Amygdala (tissue), 56 donors: ENCODE measurements around the gene ATP6V1F.

Experiments used
- DNase-seq, 56 donors: peaks; one replicate each; lab custom pipeline; 2025; lab: John Stamatoyannopoulos, UW

Gene ATP6V1F

DNA sequence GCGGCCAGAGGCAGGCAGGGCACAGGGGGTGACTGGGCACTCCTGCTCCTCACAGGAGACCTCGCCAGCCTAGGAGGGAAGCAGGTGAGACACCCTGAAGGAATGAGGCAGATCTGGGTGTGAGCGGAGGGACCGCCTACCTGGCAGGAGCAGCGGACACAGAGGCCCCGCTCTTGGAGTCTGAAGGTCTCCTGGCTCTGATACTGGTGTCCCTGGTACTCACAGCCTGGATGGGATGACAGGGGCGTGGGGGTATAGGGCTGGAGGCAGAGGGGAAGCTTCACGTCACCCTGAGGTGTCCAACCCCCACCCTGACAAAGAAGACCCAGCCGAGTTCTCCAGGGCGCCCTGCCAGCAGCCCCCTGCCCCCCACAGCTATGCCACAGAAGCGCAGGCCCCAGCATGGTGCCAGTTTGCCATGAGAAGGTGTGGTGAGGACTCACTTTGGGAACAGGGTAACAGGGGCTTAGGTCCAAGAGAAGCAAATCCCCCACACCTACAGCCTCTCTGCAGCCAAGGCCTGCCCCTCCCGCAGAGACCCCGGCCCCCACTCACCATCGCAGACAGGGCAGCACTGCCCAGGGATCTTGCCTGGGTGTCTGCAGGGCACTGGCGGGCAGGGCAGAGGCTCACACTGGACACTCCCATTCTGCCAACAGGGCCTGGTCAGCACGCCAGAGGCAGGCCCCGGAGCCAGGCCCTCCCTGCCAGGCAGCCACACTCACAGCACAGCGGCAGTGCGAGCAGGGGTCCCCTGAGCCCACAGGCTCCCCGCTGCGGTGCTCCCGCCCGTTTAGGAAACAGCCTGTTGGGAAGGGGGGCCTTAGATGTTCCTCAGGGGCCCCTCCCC, 30.8 kb downstream of the ATP6V1F start:
- DNase-seq: no peak

DNA sequence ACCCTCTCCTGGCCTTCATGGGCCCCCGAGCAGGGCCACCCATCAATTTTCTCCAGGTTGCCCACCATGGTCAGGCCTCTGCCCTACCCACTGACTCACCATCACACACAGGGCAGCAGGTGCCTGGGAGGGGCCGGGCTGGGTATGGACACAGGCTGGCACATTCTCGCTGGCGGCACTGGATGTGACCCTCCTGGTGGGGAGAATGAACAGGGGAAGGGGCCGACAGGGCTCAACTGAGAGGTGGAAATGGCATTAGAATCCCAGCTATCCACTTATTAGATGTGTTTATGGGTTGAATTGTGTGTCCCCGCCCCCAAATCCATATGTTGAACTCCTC, 31.4 kb downstream of the ATP6V1F start:
- no peak for DNase-seq

DNA sequence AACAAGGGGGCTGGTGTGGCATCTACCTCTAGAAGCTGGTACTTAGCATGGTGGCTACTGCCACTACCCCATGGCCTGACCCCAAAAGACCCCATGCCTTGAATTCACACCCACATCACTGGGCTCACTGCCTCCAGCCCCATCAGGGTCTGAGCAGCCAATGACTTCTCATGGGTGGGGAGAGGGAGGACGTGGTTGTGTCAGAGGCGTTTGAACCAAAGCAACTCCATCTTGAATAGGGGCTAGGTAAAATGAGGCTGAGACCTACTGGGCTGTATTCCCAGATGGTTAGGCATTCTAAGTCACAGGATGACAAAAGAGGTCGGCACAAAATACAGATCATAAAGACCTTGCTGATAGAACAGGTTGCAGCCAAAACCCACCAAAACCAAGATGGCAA, 32.7 kb downstream of the ATP6V1F start:
- DNase-seq: no peak

DNA sequence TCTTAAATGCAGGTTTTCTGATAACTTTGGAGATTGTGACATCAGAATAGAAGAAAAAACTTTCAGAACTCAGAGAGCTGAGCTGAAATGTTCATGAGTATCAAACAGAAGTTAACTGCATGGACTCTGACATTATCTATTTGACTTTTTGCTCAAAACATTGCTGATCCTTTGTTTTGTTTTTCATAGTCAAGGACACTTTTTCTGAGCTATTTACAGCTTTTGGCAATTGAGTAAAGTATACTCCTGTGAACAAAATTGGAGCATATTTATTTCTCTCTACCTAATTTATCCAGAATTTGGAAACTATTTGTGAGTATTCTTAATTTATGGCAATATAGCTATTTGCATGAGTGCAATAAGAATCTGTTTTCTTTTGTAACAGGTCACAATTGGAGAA, 36.7 kb downstream of the ATP6V1F start:
- no peak for DNase-seq

DNA sequence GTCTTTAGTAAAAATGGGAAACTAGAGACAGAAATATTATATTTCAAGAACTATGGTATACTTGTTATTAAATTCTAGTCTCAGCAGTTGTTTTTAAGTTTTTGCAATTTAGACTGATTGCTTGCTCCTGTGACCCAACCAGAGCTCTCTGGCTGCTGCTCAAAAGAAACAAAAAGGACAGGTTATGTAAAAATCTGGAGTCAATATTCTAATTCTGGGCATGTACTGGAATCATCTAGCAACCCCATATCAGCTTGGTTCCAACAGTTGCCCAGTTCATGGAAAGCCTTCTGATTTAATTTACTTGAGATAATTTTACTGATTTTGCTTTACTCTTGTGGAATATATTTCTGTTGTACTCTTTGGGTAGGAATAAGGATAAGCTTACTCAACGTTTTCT, 37.6 kb downstream of the ATP6V1F start:
- DNase-seq: no peak

DNA sequence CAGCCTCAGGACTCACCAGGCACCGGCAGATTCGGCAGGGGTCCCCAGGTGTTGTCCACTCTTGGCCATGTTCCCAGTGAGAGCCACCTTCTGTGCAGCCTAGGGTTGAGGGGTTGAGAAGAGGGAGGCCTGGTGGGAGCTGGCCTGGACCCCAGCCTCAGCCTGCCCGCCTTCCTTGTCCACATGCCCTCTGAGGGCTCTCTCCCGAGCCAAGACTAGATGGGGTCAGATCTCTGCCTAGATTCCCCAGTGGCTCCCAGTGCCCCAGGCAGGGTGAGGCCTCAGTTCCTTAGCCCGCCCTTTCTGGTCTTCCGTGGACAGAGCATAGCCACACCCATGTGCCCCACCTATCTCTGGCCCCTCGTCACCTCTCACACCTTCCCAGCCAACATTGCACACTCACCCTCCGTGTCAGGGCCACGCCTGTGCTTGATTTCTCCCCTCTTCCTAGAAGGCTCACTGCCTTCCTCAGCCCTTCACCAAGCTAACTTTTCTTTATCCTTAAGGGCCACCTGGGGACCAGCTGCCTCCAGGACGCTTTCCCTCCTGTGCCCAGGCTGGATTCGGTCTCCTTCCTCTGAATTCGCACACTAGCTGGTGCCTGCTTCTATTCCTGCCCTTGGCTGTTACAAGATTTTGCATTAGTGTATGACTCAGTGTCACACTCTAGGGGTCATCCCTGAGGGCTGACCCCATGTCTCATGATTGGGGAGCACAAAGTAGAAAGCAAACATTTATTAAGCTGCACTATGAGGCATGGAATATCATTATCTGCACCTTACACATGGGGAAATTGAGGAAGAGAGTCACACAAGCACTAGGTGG, 40.3 kb downstream of the ATP6V1F start:
- DNase-seq: no peak

DNA sequence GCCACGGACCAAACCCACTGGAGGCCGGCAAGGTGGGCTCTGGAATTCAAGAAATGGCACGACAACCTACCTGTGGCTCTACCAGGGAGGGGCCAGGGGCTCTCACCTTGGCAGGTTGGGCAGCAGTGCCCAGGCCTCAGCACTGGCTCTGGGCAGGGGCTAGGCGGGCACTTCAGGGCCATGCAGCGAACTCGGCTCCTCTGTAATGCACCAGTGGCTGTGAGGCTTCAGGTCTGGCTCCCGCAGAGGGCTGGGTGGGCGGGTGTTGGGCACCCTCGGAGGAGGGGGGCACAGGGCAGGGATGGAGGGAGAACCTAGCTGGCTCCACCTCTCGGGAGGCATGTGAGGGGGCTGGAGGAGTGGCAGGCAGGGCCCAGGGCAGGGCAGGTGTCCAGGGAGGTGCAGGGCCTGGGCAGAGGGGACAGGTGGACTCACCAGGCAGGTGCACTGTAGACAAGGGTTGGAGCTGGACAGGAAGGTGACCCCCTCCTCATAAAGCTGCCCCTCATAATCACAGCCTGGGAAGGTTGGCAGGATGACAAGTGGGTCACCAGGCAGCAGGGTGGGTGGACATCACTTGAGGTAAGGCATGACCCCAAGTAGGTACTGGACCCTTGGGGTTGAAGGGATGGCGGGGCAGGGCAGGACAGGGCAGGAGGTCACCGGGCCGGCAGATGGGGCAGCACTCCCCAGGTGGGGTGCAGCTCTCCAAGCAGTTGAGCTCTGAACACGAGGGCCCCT, 41.1 kb downstream of the ATP6V1F start:
- no peak for DNase-seq

DNA sequence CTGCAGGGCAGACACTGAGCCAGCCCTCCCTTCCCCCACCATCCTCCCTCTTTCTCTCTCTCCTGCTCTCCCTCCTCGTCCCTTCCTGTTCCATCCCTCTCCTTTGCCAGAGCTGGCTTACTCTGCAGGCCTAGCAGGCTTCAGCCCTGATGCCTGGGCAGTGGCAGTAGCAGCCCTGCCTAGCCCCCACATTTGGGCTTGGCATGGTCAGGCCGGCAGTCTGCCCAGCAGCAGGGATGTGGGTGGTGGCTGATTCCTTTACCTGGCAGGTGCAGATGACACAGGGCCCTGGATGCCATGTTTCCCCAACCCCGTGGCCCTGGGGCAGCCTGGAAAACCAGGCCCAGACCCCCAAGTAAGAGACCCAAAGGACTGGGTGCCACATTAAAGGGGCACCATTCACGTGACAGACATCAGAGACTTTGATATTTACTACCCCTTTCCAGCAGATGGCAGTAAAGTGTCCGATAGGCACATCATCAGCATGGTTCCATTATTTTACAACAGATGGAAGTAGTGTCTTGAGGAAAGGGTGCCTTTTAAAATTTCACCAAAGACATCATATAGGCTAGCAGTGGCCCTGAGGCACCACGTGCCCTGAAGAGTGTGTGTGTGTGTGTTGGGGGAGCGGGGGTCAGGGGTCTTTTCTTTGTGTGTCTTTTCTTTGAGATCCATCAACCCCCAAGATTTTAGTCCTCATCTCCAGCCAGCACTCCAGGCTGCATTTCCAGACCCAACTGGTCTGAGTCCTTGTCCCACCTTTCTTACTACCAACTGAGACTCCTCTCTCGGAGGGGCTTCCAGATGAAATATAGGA, 41.9 kb downstream of the ATP6V1F start:
- DNase-seq: no peak

DNA sequence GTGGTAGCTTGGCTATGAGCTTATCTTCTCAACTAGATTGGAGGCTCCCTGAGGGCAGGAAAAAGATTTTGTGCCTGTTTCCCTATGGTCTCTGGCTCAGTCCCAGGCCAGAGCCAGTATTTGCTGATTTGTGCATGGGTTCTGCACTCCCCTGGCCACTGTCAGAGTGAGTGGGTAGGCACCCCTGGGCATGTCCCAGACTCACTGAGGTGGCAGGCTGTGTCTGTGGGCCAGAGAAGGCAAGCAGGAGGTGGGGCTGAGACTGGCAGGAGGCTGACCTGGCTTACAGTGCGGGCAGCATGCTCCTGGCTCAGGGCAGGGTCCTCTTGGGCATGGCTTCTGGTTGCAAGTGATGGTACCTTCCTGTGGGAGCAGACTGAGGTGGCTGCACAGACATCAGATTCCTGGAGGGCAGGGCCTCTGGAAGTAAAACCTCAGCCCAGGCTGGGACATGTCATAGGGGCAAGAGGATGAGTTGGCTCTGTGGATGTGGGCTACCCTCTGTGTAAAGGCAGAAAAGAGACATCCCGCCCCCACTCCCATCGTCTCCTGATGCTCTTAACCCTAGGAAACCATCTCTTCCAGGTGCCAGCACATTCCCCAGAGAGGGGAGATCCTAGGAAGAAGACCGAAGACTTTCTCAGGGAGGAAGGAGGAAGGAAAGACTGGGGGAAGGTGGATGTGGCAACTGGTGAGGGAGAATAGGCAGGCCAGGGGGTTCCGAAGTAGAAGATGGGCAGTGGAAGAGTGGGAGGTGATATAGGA, 43.5 kb downstream of the ATP6V1F start:
- DNase-seq: no peak

DNA sequence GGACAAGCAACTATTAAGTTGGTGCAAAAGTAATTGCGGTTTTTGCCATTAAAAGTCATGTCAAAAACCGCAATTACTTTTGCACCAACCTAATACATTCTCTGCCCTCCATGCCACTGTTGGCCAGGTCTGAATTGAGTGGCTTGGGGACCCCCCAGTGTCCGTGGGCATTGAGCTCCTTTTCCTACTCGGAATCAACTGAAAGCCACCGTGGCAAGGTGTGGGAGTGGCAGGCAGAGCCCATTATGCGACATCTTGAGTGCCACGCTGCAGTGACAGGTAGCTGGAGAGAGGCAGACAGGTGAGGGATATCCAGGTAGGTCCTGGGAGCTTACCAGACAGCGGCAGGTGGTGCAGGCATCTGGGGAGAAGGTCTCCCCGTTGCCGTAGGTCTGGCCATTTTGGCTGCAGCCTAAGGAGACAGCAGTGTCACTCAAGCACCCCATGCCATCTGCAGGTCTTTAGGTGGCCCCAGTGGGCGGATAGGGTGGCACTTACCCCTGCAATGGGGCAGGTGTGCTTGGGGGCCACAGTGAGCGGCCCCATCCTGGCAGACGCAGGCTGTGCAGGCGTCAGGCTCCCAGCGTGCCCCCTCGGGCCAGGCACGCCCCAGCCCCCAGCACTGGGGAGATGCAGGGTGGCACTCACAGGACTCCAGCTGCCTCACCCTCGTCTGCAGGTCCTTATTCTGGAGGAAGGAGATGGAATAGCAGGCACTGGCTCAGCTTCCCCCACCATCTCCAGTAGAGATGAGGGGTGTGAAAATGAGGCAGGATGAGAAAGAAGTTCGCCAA, 44.3 kb downstream of the ATP6V1F start:
- no peak for DNase-seq

DNA sequence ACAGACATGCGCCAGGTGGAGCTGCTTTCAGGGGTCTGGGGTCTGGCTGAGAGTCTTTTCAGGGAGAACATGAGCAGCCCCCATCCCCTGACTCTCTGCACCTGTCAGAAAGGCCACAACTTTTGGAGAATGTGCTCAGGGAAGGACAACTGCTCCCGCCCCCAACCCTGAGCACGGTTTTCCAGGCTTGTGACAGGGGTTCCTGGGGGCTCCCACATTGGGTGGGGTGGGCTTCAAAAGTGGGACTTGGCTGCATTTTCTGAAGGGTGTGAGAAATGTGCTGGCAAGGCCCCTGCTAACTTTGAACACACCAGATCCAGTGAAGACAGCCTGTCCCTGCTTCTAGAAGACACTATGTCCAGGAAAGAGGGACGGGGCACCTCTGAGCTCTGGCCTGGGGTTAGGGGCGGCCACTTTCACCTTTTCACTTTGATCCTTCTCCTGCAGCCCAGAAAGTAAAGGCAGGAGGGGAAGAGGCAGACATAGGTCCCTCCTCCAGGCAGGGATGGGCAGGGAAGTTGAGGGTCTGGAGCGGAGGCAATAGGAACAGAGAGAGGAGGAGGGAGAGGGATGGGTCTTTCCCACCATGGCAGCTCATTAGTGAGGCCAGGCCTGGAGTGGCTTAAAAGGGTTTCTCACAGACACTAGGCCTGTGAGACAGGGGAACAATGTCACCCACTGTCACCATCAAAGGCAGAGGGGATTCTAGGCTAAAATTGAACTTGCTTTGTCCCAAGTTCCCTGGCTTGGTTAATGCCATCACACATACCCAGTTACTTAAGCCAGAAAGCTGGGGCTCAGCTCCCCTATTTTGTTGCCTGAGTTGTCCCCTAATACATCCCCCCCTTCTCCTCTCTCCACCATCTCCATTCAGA, 46.3 kb downstream of the ATP6V1F start:
- no peak for DNase-seq

DNA sequence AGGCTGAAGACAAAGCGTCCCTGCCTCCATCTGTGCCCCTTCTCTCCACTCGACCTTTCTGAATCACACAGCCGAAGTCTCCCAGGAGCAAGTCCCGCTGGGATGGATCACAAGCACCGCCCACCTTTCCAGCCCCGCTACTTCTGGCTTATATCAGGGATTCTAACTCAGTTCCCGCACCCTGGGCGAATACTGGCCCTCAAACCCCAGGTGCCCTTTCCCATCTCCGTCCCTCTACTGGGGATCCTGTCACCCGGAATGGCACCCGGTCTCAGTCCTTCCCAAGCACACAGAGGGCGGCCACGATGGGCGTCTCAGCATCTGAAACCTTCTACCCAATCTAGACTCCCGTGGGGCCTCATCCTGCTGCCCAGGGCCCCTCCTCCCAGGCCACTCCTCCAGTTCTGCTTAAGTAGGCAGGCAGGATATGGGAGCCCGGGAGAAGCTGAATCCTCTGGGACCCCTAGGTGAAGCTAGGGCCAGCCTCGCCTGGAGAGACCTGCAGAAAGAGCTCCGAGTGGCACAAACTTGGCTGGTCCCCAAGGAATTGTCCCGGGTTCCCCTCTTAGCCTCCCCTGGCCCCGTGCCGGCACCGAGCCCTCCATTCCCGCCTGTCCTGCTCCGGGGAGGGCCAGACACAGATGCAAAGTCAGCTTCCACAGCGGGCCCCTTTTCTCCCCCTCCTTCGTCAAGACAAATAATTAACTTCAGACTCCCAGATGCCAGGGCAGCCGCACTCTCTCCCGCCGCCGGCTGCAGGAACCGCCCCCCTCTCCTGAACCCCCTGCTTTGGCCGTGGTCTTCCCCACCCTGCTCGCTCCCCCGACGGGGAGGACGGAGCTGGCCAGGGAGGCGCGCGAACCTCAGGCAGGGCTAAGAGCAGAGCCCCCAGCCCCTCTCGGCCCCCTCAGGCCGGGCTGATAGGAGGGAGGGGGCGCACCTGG, 47.2 kb downstream of the ATP6V1F start:
- DNase-seq: no peak

DNA sequence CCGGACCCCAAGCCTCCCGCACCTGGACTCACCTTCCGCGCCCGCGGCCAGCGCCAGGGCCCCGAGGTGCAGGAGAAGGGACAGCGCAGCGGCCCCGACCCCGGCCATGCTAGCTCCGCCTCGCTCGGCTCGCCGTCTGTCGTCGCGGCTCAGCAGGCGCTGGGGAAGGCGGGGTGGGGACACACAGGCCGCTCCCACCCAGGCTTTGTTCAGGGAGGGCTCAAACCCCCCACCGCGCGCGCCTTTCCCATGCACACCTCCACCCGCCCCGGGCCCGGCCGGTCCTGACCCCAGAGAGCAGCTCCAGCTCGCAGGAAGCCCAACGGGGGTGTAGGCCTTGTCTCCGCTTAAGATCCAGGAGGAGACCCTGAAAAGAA, 47.9 kb downstream of the ATP6V1F start, which contains the start of gene KCP:
Gene KCP (minus strand): TSS at position 141 of the 377 bp plus-strand sequence. CDS start 33 bp downstream, at position 108.
- no peak for DNase-seq

DNA sequence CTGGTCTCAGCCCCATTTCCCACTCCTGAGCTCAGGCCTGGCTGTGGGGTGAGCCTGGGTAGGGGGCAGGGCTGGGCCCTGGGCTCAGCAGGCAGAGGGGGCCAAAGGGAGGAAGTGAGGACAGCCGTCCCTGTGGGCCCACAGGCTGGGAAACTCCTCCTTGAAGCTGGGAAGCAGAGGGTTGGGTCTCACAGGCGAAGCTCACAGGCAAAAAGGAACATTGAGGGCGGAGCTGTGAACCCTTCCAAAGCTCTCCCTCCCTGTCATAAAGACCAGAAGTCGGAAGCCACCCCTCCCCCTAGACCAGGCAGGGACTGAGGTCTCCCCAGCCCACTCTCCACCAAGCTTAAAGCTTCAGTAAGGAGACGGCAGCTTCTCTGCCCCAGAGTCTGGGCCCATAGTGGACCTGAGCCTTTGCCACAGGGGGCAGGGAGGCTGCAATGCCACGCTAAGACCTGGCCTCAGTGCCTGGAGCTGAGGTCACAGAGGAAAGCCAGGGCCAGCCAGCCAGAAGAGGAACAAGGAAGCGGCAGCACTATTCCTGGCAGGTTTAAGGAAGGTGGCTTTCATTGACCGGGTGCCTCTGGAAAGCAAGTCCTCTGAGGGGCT, 48.9 kb downstream of the ATP6V1F start:
- no peak for DNase-seq

DNA sequence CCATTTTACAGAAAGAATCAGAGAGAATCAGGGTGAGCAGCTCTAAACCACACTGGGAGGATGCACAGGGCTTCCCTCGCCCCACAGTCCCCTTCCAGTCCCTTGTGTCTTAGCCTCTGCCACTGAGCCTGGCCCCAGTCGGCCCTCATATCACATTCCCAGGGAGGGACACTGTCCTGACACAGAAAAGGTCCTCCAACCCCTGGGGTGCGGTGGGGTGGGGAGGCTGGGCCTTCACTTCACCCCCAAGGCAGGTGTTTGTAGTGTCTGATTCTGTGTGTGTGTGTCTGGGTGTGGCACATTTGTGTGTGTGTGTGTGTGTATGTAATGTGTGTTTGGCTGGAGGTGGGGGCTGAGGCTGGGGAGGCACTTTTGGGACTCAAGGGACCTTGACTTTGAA, 49.6 kb downstream of the ATP6V1F start:
- DNase-seq: no peak
